Measurements from ENCODE around the gene SLC22A17.
A peak's percentile ranks its signal among the peaks of the same experiment; 100 is the strongest.

Gene SLC22A17

GRCh38 chr14:23371865-23372264 lies 19.2 kb upstream of the SLC22A17 start:
- TF ChIP-seq CTCF (IDR thresholded peaks at IDR 0.05; ENCODE audit: low read depth, low read length): no peak
- no peak overlapping the region for H3K4me3 ChIP-seq (ENCODE audit: low read depth, low read length)
- DNase-seq (ENCODE audit: low read depth, low spot score): no peak
- in situ Hi-C loops (cut with HindIII; ENCODE audit: low sequenced_read_pairs): no loop called here

GRCh38 chr14:23370221-23370620 lies 17.5 kb upstream of the SLC22A17 start:
- in situ Hi-C loops (cut with HindIII; ENCODE audit: low sequenced_read_pairs): no loop called here

GRCh38 chr14:23366426-23366921 lies 13.8 kb upstream of the SLC22A17 start:
- no peak for TF ChIP-seq CTCF (IDR thresholded peaks at IDR 0.05; ENCODE audit: low read depth, low read length)
- in situ Hi-C loops (cut with HindIII; ENCODE audit: low sequenced_read_pairs): no loop called here
- H3K4me3 ChIP-seq (ENCODE audit: low read depth, low read length): peak overlapping the region; percentile 40
- peak; percentile 49 for DNase-seq (ENCODE audit: low read depth, low spot score)

More at GRCh38 chr14:23370221-23370620, 17.5 kb upstream of the SLC22A17 start:
- no peak overlapping the region for H3K4me3 ChIP-seq (ENCODE audit: low read depth, low read length)
- DNase-seq (ENCODE audit: low read depth, low spot score): no peak
- TF ChIP-seq CTCF (IDR thresholded peaks at IDR 0.05; ENCODE audit: low read depth, low read length): no peak

GRCh38 chr14:23365732-23366425 lies 13.2 kb upstream of the SLC22A17 start:
- H3K4me3 ChIP-seq (ENCODE audit: low read depth, low read length): peak overlapping the region; percentile 40
- TF ChIP-seq CTCF (IDR thresholded peaks at IDR 0.05; ENCODE audit: low read depth, low read length): no peak
- in situ Hi-C loops (cut with HindIII; ENCODE audit: low sequenced_read_pairs): no loop called here
- peak; percentile 45 for DNase-seq (ENCODE audit: low read depth, low spot score)

GRCh38 chr14:23365036-23365731 lies 12.5 kb upstream of the SLC22A17 start, which contains the start of gene EFS:
TSS of gene EFS (minus strand) at chr14:23365172. CDS start at chr14:23365025, 147 bp downstream.
- peak within 1 kb of the TSS; percentile 43 for H3K4me3 ChIP-seq (ENCODE audit: low read depth, low read length)
- in situ Hi-C loops (cut with HindIII; ENCODE audit: low sequenced_read_pairs): no loop called here
- peak; percentile 13 for DNase-seq (ENCODE audit: low read depth, low spot score)
- TF ChIP-seq CTCF (IDR thresholded peaks at IDR 0.05; ENCODE audit: low read depth, low read length): no peak

GRCh38 chr14:23364164-23365035 lies 11.7 kb upstream of the SLC22A17 start:
- no peak for DNase-seq (ENCODE audit: low read depth, low spot score)
- no peak for TF ChIP-seq CTCF (IDR thresholded peaks at IDR 0.05; ENCODE audit: low read depth, low read length)
- peak overlapping the region; percentile 43 for H3K4me3 ChIP-seq (ENCODE audit: low read depth, low read length)
- in situ Hi-C loops (cut with HindIII; ENCODE audit: low sequenced_read_pairs): no loop called here
